ENCODE results near the gene EPS15.
"Not testable (repeated sequence)": the region's sequence is repeated elsewhere in the genome, so short reads cannot be mapped to it uniquely, and the experiment has no call there.

Gene EPS15

DNA sequence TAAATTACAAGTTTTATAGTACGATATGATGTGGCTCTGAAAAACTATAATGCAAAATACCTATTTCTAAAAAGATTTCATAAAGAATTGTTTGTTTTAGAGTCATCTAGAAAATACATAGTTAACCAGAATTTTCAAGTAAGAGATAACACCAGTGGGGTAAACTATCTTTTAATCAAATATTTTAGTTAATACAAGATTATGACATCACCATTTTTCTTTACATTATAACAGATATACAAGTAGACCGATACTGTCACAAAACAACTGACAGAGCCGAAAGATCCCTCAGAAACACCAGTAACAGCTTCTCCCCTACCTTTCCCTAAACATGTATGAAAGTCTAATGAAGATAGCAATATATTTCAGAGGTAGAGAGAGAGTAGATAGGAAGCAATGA lies 54.2 kb downstream of the EPS15 start:
- no peak for DNase-seq (ENCODE audit: low read depth in 2 of 2)

DNA sequence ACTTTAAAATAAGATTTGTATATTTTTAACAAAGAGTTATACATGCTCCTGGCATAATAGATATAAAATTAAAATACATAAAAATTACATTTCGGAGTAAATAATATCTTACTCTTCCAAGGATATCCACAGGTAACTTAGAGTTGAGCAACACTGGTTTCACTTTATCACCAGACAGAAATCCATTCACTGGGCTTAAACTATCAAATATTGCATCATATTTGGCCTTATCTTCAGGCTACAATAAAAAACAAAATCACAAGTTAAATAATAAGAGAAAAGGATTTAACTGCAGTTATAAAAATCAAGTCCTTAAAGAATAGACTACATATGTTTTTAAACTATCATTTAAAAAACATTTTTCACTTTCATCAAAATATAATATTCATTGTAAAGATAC lies 55.5 kb downstream of the EPS15 start:
- DNase-seq (ENCODE audit: low read depth in 2 of 2) = no peak

DNA sequence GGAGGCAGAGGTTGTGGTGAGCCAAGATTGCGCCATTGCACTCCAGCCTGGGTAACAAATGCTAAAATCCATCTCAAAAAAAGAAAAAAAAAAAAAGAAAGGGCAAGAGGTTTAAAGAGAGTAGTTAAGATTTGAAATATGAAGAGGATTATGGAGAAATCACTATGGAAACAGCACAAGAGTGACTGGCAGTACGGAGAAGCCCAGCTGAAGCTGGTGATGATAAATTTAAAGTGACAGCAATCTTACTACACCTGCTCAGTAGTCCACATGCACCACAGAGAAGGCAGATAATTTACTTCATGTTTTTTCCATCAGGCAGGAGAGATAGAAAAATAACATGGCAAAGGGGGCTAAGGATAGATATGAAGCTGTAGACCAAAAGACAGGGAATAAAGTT lies 56.8 kb downstream of the EPS15 start:
- not testable (repeated sequence) for DNase-seq (ENCODE audit: low read depth in 2 of 2)

DNA sequence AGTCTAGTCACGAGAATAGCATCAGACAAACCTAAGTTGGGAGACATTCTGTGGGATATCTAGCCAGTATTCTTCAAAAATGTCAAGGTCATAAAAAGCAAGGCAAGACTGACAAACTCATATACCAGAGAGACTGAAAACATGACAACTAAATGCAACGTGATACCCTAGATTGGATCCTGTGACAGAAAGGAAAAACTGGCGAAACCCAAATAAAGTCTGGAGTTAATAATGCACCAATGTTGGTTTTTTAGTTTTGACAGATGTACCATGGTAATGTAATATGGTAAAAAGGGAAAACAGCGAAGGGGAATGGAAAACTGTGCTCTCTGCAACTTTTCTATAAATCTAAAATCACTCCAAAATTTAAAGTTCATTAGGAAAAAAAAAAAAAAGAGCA lies 64.5 kb downstream of the EPS15 start:
- DNase-seq (ENCODE audit: low read depth in 2 of 2) = no peak

DNA sequence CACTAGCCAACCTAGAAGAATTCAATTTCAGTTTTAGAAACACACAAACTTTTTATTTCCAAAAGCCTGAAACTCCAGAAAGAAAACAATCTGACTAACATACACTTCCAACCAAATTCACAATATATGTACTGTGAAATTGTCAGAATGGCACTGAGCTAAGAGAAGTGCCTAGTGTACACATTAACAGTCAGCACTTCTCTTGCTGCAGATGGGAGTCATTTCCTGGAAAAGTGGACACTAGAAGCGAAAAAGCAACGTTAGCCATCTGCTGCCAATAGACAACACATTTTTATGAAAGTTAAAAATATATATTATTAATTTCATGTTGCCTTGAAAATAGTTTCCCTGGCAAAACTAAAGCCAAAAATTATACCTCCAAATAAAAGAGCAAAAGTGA lies 66.1 kb downstream of the EPS15 start:
- no peak for DNase-seq (ENCODE audit: low read depth in 2 of 2)

DNA sequence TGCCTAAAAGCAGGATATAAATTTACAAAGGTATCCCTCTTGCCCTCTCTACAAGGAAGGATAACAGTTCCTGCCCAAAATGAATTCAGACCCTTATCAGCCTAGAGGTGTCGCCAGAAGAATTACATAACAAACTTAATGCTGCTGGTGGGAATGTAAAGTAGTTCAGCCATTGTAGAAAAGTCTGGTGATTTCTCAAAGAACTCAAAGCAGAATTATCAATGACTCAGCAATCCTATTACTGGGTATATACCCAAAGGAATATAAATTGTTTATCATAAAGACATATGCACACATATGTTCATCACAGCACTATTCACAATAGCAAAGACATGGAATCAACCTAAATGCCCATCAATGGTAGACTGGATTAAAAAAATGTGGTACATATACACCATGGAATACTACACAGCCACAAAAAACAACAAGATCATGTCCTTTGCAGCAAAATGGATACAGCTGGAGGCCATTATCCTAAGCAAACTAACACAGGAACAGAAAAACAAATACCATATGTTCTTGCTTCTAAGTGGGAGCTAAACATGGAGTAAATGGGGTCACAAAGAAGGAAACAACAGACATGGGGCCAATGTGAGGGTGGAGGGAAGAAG lies 70.1 kb downstream of the EPS15 start:
- DNase-seq (ENCODE audit: low read depth in 2 of 2) = not testable (repeated sequence)

DNA sequence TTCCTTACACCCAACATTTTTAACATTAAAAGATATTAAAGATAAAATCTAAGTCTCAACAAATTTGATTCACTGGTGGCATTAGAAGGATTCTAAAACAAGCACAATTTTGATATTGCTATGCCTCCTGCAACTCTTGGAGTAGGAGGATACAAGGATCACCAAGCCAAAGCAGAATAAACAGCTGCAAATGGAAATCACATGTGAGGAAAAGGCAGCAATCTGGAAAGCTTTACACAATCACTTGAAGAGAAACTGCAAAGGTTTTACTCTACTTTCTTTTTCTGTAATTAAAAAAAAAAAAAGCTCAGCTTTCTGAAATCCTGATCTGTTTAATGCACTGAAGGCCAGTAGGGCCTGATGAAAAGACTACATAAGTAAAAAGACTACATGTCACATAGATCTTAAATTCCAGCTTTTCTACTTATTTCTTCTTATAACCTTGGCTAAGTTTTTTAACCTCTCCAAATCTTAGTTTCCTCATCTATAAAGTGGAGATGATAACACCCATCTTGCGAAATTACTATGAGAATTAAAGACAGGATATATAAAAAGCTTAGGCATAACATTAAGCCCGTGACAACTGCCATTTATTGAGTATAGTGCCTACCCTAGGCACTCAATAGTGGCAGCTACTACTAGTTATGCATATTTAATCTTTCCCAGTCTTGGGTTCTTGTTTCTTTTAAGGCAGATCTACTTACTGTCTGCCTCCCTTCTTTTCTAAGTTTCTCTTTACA lies 73.5 kb downstream of the EPS15 start:
- no peak for DNase-seq (ENCODE audit: low read depth in 2 of 2)

DNA sequence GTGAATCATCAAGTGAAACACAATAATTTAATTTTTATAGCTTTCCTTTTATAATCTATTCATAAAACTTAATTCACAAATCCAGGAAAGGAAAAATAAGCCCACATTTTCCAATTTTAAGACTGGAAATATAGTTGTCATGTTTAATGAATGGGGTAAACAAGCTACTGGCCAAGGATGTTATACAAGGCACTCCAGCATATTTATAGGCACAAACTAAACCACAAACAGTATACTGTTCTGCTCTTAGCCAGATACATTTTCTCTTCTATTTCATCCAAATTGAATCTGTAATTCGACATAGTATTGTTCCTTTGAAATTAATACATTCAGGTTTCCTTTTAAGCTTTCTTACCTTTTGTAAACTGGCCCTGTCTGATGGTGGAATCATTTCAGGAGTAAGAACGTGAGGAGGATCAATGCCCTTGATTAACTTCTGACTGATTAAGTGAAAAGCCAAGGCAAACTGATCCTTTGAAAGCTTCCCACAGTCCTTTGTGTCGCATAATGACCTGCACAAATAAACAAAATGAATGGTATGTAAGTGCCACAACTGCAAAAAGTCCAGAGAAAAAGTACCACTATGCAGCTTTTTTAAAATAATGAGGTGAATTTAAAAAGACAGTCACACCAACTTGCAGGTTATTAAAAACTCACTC lies 74.4 kb downstream of the EPS15 start:
- DNase-seq (ENCODE audit: low read depth in 2 of 2) = no peak

DNA sequence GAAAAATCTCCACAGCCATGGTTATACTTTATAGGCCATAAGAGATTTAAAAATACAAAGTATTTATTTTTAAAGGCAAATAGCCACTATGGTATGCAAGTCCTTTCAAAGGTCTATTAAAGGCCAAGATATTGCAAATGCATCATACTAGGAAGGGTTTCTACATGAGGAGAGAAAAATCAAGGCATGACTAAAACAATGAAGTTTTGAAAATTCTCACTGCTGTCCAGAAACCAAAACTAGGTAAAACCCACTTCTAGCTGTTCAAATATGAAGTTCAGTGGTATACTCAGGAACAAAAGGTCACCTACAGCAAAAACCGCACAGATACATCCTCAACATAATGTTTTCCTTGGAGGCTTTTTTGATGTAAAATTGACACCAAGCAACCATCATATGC lies 75.0 kb downstream of the EPS15 start:
- DNase-seq (ENCODE audit: low read depth in 2 of 2) = no peak

DNA sequence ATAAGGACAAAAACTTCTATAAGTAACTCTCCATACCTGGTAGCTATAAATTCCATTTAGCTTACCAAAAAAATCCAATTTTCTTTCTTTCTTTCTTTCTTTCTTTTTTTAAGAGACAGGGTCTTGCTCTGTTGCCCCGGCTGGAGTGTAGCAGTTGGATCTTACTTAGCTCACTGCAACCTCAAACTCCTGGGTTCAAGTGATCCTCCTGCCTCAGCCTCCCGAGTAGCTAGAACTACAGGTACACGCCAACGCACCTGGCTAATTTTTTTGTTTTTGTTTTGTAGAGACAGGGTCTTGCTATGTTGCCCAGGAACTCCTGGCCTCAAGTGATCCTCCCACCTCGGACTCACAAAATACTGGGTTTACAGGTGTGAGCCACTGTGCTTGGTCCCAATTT lies 75.5 kb downstream of the EPS15 start:
- DNase-seq (ENCODE audit: low read depth in 2 of 2) = no peak

DNA sequence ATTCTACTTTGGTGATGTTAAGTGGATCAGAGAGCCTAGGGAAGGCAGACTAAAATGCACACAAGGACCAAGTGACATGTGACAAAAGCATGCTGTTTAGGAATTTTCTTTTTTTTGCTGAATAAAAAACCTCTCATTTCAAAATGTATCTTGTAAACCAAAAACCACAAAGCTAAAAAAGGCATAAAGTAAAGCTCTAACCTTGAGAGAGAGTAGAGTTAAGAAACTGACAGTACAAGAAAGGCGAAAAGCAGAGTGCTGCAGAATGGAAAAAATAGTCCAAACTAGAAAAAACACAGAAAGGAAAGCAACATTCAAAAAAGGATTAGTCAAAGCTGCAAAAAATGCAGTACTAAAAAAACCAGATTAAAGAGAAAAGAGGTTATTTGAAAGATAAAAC lies 76.5 kb downstream of the EPS15 start:
- no peak for DNase-seq (ENCODE audit: low read depth in 2 of 2)

DNA sequence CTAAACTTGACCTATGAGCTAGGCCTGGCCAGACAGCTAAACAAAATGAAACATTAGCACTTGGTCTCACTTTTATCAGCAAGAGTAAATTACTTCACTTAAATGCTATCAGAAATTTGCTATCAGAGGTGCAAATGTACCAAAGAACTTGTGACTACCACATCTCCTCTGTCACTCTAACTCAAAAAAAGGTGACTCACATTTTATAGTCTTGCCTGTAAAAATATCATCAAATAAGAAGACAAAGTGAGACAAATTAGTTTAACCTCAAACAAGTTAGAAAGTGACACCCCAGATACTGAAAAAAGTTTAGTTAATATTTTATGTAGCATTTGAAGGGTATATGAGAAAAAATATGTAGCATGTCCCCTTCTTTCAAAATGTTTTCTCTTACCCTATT lies 76.9 kb downstream of the EPS15 start:
- DNase-seq (ENCODE audit: low read depth in 2 of 2) = no peak

DNA sequence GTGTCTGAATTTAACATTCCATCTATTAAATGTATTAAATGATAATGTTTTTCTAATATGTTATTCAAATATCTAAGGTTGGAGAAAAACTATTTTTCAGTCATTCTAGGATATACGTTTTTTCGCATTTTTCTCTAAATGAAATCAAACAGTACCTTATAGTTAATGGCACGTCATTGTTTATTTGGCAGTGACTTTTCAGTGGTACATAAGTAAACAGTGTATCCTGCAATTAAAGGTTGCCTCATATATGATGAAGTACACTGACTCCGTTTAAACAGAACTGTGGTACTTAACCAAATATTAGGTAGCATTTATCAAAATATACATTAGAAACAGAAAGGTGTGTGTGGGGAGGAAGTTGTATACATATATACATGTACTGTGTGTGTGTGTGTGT lies 79.2 kb downstream of the EPS15 start:
- DNase-seq (ENCODE audit: low read depth in 2 of 2) = no peak

DNA sequence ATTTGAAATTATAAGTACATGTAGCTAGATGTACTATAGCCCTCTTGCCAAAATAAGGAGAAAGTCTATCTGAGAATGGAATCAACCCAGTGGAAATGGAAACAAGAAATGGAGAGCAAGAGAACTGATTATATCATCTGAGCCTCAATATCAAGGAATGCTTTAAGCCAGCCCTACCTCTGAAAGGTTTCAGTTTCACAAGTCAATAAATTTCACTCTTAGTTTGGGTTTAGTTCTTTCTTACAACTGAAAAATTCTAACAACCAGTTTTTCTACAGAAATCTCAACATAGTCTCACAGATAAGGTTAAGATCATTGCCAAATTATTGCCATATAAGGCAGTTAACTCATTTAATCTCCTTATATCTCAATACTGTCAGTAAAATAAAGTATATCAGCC lies 80.0 kb downstream of the EPS15 start:
- DNase-seq (ENCODE audit: low read depth in 2 of 2) = no peak

DNA sequence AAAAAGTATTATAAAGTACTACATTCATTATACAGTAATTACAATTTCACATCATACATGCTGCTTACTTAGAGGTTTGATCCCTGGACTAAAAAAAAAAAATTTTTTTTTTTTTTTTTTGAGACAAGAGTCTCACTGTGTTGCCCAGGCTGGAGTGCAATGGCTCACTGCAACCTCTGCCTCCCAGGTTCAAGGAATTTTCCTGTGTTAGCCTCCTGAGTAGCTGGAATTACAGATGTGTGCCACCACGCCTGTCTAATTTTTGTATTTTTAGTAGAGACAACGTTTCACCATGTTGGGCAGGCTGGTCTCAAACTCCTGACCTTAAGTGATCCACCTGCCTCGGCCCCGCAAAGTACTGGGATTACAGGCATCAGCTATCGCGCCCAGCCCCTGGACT lies 81.7 kb downstream of the EPS15 start:
- DNase-seq (ENCODE audit: low read depth in 2 of 2) = not testable (repeated sequence)

DNA sequence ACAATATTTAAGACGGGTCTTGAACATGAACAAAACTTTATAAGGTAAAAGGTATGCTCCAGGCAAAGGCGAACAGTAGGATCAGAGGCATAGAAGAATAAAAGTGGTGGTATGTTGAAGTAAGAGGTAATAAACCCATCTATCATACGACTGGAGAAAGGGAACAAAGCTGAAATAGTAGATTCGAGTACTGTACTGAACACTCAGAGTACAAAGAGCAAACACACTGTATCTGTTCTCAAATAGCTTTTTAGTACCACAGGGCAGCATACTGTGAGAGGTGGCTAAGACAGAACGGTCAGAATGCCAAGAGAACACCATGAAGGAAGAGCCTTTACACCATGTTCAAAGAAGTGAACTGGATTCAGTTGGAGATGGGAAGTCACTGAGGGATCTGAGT lies 83.2 kb downstream of the EPS15 start:
- no peak for DNase-seq (ENCODE audit: low read depth in 2 of 2)

DNA sequence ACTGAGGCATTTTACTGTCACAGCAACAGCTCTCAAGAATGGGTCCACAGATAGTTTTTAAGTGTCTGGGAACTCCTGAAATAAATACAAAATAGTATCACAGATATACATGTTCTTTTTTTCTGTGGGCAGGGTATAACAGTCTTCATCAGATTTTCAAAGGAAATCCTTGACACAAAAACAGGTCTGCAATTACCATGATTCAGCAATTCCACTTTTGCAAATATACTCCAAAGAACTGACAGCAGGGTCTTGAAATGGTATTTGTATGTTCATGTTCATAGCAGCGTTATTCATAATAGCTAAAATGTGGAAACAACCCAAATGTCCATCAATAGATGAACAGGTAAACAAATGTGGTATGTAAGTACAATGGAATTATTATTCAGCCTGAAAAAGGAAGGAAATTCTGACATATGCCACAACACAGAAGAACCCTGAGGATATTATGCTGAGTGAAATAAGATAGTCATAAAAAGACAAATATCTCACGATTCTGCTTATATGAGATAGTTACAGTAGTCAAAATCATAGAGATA lies 85.0 kb downstream of the EPS15 start:
- no peak for DNase-seq (ENCODE audit: low read depth in 2 of 2)

DNA sequence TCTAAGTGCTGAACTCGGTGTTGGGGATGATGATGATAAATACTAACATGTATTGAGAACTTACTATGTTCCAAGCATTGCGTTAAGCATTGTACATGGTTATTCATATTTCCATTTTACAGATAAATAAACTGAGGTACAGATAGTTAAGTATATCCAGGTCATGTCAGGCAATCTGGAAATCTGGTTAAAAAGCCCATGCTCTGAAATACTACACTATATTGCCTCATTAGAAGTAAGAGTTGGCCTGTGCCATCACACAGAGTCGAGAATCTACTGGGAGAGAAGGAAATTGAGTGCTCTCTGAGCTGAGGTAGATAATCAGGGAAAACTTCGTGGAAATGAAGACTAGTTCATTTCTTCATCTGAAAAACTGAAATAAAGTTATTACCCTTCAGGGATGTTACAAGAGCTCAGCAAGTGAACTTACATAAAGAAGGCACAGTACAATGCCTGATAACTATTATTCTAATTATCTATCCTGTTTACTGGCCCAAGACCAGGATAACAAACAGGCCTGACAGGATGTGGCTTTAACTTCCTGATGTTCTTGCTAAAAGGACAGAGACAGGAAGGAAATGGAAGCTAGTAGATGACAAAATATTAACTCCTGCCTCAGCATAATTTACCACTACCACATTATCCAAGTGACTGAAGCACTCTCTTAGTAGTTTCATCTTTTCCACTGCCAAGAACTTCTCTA lies 85.6 kb downstream of the EPS15 start:
- DNase-seq (ENCODE audit: low read depth in 2 of 2) = no peak

DNA sequence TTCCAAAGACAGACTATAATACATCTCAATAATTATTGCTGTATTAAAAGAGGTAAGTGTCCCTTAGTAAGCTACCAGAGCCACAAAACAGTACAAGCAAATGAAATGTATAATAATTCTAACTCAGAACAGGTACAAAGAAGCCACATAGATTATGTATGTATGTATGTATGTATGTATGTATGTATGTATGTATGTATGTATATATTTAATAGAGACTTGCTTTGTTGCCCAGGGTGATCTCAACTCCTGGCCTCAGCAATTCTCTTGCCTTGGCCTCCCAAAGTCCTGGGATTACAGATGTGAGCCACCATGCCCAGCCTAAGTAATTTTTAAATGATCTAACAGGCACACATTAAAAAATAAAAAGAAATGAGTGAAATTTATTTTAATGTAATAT lies 86.9 kb downstream of the EPS15 start:
- no peak for DNase-seq (ENCODE audit: low read depth in 2 of 2)

DNA sequence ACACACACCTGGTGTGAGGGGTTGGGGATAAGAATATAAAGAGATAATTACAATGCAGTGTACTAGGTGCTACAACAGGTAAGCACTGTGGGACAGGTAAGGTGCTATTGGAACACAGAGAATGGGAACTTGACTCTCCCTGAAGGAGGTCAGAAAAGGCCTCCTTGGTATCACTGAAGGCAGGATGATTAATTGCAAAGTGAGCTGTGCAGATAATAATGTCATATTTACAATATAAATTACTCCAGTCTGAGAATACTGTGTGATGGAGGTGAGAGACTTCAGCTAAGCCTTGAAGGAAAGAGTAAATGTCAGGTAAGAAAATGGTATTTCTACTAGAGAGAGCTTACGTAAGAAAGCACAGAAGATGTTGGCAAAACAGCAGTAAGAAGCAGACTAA lies 91.6 kb downstream of the EPS15 start:
- DNase-seq (ENCODE audit: low read depth in 2 of 2) = no peak

DNA sequence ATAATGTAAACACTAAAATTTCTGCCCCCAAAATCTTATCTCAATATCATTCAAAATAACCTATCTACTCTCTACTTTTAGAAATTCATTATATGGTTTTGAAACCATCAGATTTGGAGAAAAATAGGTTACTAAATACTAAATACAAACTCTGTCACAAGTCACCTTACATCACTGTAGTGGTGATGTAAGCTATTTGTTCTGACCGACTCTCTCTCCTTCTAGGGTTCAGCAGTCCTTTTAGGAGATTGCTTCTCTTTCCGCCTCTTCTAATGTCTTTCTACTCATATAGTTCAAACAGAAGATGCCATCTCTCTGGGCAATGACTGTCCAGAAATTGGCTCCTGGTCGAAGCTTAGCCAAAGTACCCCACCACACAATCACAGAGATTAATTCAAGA lies 93.1 kb downstream of the EPS15 start:
- no peak for DNase-seq (ENCODE audit: low read depth in 2 of 2)

DNA sequence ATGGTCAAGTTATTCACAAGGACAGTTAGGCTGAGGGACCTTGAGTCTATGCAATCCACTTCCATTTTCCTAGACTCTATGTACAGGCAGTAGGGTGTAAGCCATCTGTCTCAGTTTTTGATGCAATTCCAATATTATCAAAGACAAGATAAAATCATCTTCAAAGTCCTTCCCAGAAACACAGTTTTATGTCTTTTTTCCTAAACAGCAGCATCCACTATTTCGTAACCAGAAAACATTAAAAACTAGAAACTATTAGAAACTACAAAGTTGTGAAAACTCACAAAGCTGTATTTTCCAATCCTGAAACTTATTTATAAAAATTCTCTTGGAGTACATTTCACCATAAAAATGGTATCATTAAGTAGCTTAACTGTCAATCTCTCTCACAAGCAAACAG lies 93.8 kb downstream of the EPS15 start:
- no peak for DNase-seq (ENCODE audit: low read depth in 2 of 2)
